Gastrocnemius medialis (tissue), 4 donors: Measurements from ENCODE around the gene TLE7. TPM values are rescaled to one million over a fixed set of nuclear protein-coding genes. Genes with fewer than 3 reads are reported as not detected.

ENCODE experiments used
- ATAC-seq, 2 donors: fragments of 150-250 bp; one replicate each; pipeline ENCODE4 v1.9.1; 2016
- DNase-seq, 2 donors: peaks; one replicate each; pipeline ENCODE4 v3.0.0-alpha.2; 2019
- H3K27ac ChIP-seq, 4 donors: fragments of 200-600 bp; sonication (generic); 1 replicate in 1 of 4; 2 replicates in 3 of 4; pipeline ENCODE4 v1.5.1; 2016 to 2018; ENCODE audit warnings: mild to moderate bottlenecking in 2 of 4, moderate library complexity in 1 of 4
- H3K27me3 ChIP-seq, 3 donors: fragments of 200-600 bp; sonication (generic) in 2 of 3; 1 replicate in 1 of 3; 2 replicates in 2 of 3; pipeline versions ENCODE4 v1.5.1 to v1.6.0; 2016 to 2019; ENCODE audit warnings: mild to moderate bottlenecking in 1 of 3, moderate library complexity in 1 of 3
- H3K36me3 ChIP-seq, 2 donors: fragments of 200-600 bp; sonication (generic) in 1 of 2; one replicate each; pipeline ENCODE4 v1.5.1; 2017 to 2018
- H3K4me1 ChIP-seq, 2 donors: fragments of 200-600 bp; sonication (generic) in 1 of 2; one replicate each; pipeline ENCODE4 v1.5.1; 2016 to 2017; ENCODE audit warnings: mild to moderate bottlenecking in 2 of 2
- H3K4me3 ChIP-seq, 4 donors: fragments of 200-600 bp; sonication (generic) in 3 of 4; 1 replicate in 1 of 4; 2 replicates in 3 of 4; pipeline ENCODE4 v1.5.1; 2016 to 2019; ENCODE audit warnings: mild to moderate bottlenecking in 2 of 4
- H3K9me3 ChIP-seq, 3 donors: fragments of 200-600 bp; sonication (generic) in 2 of 3; 1 replicate in 1 of 3; 2 replicates in 2 of 3; pipeline ENCODE4 v1.5.1; 2016 to 2019
- CTCF ChIP-seq, 5 experiments: fragments of 450-650 bp in 3 of 5; fragments of 200-600 bp in 2 of 5; sonication (generic) in 2 of 5; IDR thresholded peaks in 4 of 5; conservative IDR thresholded peaks in 1 of 5; 1 replicate in 4 of 5; 2 replicates in 1 of 5; pipeline ENCODE4 v1.5.1; 2016 to 2019; ENCODE audit warnings: antibody characterized with exemption in 5 of 5, mild to moderate bottlenecking in 3 of 5, moderate library complexity in 3 of 5
- POLR2A ChIP-seq, 2 donors: fragments of 450-650 bp; IDR thresholded peaks; one replicate each; pipeline ENCODE4 v1.6.1; 2017; ENCODE audit warnings: antibody characterized with exemption in 2 of 2, mild to moderate bottlenecking in 2 of 2, moderate library complexity in 2 of 2
- in situ Hi-C, 4 donors: fragments of 200-750 bp; cut with MboI; loops; one replicate each; pipeline versions ENCODE4 v1.15.0 to v1.8.0; 2017; ENCODE audit warnings: low sequenced_read_pairs in 4 of 4
- intact Hi-C: fragments of 100-400 bp; cut with DNase I; formaldehyde crosslinking; loops from one replicate; pipeline ENCODE4 v1.15.1; 2023; ENCODE audit warnings: low total_unique reads
- total RNA-seq, 4 donors: library from RNA; depleted of rRNA; stranded (reverse); fragments of >200 nt; gene quantifications; one replicate each; pipeline versions ENCODE4 v1.1.0 to v1.2.3, GENCODE V29; 2016

The TLE7 gene
- total RNA-seq, 4 donors from 2014 or later = not detected

- Histone ChIP-seq H3K9me3 (no peaks in the 10 kb centered on the region), H3K27ac (no peak overlapping the region), H3K36me3 (no peaks in the 10 kb centered on the region), H3K27me3 (no peaks in the 10 kb centered on the region), H3K4me1 (no peaks in the 10 kb centered on the region), H3K4me3 (no peak overlapping the region)
- DNase-seq (no peak), ATAC-seq (no peak)
- TF ChIP-seq CTCF (IDR thresholded peaks at IDR 0.05 in 4 of 5, conservative IDR thresholded peaks at IDR 0.05 in 1 of 5) (no peak), POLR2A (IDR thresholded peaks at IDR 0.05) (no peak)
- intact Hi-C loops (no loop called here), in situ Hi-C loops (no loop called here)
Measured at GRCh38 chr16:71467810-71468209, 26.0 kb upstream of the TLE7 start.

DNA sequence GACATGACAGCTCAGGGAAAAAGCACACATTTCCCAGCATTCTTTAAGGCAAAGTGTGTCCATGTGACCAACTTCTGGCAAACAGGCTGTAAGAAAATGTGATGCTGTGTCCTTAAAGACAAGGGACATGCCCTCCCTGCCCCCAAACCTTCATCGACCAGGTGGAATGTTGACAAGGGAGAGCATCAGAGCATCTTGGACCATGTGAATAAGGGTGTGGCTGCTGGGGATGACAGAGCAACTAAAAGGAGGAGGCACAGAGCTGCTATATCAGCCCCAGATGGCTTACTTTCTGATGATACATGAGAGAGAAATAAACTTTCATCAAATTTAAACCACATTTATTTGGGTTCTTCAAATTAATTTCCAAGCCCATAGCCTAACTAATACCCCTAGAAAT lies 22.4 kb upstream of the TLE7 start:
- H3K9me3 ChIP-seq = no peaks in the 10 kb centered on the region
- H3K4me1 ChIP-seq = peaks cover 14 to 21% of the 10 kb centered on the region in 2 donors
- H3K27me3 ChIP-seq = no peaks in the 10 kb centered on the region
- in situ Hi-C loops (no loop called here), intact Hi-C loops (loop anchor here (5.0 kb wide), 1 partner anchor 177 kb away; the partner anchor contains the start of gene CMTR2)
- no peaks in the 10 kb centered on the region for H3K36me3 ChIP-seq
- DNase-seq (no peak), ATAC-seq (no peak)
- no peak overlapping the region for H3K4me3 ChIP-seq
- H3K27ac ChIP-seq = no peak overlapping the region
- TF ChIP-seq CTCF (IDR thresholded peaks at IDR 0.05 in 4 of 5, conservative IDR thresholded peaks at IDR 0.05 in 1 of 5) = no peak
- no peak for TF ChIP-seq POLR2A (IDR thresholded peaks at IDR 0.05)

DNA sequence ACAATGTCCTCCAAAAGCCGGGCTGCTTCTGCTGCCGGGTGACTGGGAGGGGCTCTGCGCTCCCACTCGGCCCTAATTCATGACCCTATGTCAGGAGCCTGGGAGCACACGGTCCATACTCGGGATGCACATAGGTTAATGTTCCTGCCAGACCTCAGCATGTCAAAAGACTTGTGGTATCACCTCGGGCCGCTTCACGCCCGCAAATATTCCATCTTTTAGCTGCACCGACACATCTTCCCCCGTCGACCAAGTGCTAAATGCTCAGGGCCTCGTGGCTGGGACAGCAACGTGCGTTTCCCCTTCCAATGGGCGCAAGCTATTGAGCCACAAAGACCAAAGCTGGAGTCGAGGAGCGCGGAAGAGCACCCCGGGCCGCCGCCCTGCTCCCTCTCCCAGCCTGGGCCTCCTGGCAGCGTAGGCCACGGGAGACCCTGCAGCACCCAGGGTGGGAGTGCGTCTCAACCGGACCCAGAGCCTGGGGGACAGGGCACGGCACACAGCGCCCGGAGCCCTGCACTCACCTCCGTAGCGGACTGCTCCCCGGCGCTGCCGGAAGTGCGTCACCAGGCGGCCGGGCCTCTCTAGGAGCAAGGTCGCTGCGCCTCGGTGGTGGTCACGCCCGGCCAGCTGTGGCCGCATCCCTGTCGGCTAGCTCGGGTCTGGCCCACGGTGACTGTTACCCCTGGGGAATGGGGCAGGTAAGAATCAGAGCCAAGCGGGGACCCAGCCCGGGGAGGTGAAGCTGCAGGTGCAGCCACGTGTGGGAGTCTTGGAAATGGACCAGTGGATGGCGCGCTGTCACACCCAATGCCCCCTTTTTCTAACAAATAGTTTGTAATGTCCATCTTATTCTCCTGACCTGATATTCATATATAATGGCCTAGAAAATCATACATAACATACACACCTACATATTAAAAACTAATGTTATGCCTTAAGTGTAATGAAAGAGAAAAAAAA lies 20.1 kb upstream of the TLE7 start, which contains the start of gene ZNF23:
TSS of gene ZNF23 (minus strand) at position 562 of the 963 bp plus-strand sequence. CDS start 5,451 bp downstream, outside the sequence.
- H3K27ac ChIP-seq = peak within 1 kb of the TSS; percentile 87 to 94 (median 90)
- no peak for TF ChIP-seq CTCF (IDR thresholded peaks at IDR 0.05 in 4 of 5, conservative IDR thresholded peaks at IDR 0.05 in 1 of 5)
- peak; percentile 47 to 65 for TF ChIP-seq POLR2A (IDR thresholded peaks at IDR 0.05)
- no peaks in the 10 kb centered on the region for H3K27me3 ChIP-seq
- in situ Hi-C loops (no loop called here), intact Hi-C loops (loop anchor here (1.0 to 5.0 kb wide), 3 partner anchors 22 to 631 kb away; partner anchors contain the start of genes CMTR2, DHX38 and TXNL4B)
- H3K36me3 ChIP-seq = no peaks in the 10 kb centered on the region
- peak within 1 kb of the TSS; percentile 87 to 100 (median 98) for H3K4me3 ChIP-seq
- H3K4me1 ChIP-seq = peaks cover 14 to 21% of the 10 kb centered on the region in 2 donors
- peak; percentile 97 for ATAC-seq
- H3K9me3 ChIP-seq = no peaks in the 10 kb centered on the region
- peak; percentile 72 to 74 for DNase-seq

GRCh38 chr16:71460941-71461340 lies 19.1 kb upstream of the TLE7 start:
- H3K27me3 ChIP-seq = no peaks in the 10 kb centered on the region
- H3K9me3 ChIP-seq = no peaks in the 10 kb centered on the region
- in situ Hi-C loops = no loop called here
- H3K4me1 ChIP-seq = peaks cover 14 to 21% of the 10 kb centered on the region in 2 donors
- ATAC-seq = no peak
- H3K27ac ChIP-seq = peak overlapping the region in 1 of 4 donors; percentile 90
- TF ChIP-seq POLR2A (IDR thresholded peaks at IDR 0.05) = no peak
- no peak for TF ChIP-seq CTCF (IDR thresholded peaks at IDR 0.05 in 4 of 5, conservative IDR thresholded peaks at IDR 0.05 in 1 of 5)
- DNase-seq = no peak
- H3K4me3 ChIP-seq = peak overlapping the region; percentile 87 to 100 (median 98)
- intact Hi-C loops = loop anchor here (5.0 kb wide), 1 partner anchor 174 kb away; the partner anchor contains the start of gene CMTR2
- H3K36me3 ChIP-seq = peaks cover 0 to 9% of the 10 kb centered on the region in 2 donors
